GM12878 (cell line): ENCODE measurements around the gene DTWD2. TPM values are rescaled to one million over a fixed set of nuclear protein-coding genes. Genes with fewer than 3 reads are reported as not detected.

Experiments used
- BHLHE40 ChIP-seq, 2 experiments: fragments of 450-650 bp in 1 of 2; IDR thresholded peaks; 2 replicates each; pipeline ENCODE4 v1.6.1; 2011 to 2017; ENCODE audit warnings: low read depth in 2 of 2, borderline replicate concordance in 1 of 2, improper control_type of control experiment in 1 of 2, low read length in 1 of 2, mild to moderate bottlenecking in 1 of 2
- CEBPB ChIP-seq, 2 experiments: fragments of 150-350 bp in 1 of 2; IDR thresholded peaks; 2 replicates each; pipeline ENCODE4 v1.6.1; 2012 to 2014; ENCODE audit warnings: low read depth in 2 of 2, low read length in 2 of 2, borderline replicate concordance in 1 of 2, inconsistent platforms in 1 of 2
- CREM ChIP-seq: IDR thresholded peaks from 2 replicates; pipeline ENCODE4 v1.6.1; 2014; ENCODE audit warnings: antibody characterized with exemption, low read depth
- DPF2 ChIP-seq: fragments of 450-650 bp; IDR thresholded peaks from 2 replicates; pipeline ENCODE4 v1.6.1; 2017; ENCODE audit warnings: mild to moderate bottlenecking
- EP300 ChIP-seq, 2 experiments: fragments of 150-350 bp in 1 of 2; IDR thresholded peaks; 2 replicates each; pipeline ENCODE4 v1.6.1; 2011 to 2012; ENCODE audit warnings: low read depth in 2 of 2, low read length in 2 of 2, borderline replicate concordance in 1 of 2, improper control_type of control experiment in 1 of 2, inconsistent platforms in 1 of 2; ENCODE audit not compliant: control insufficient read depth in 1 of 2
- MEF2A ChIP-seq: IDR thresholded peaks from 2 replicates; pipeline ENCODE4 v1.6.1; 2011; ENCODE audit warnings: low read depth, mild to moderate bottlenecking, low read length, moderate library complexity; ENCODE audit not compliant: insufficient read depth
- MXI1 ChIP-seq: fragments of 150-350 bp; IDR thresholded peaks from 2 replicates; pipeline ENCODE4 v1.6.1; 2011; ENCODE audit warnings: low read depth, mild to moderate bottlenecking, inconsistent platforms, low read length, improper control_type of control experiment
- NBN ChIP-seq: fragments of 450-650 bp; IDR thresholded peaks from 2 replicates; pipeline ENCODE4 v1.6.1; 2016
- RAD21 ChIP-seq: IDR thresholded peaks from 2 replicates; pipeline ENCODE4 v1.6.1; 2011; ENCODE audit warnings: mild to moderate bottlenecking, low read depth, low read length, moderate library complexity; ENCODE audit not compliant: insufficient read depth
- RBBP5 ChIP-seq: fragments of 200-600 bp; sonication (generic); conservative IDR thresholded peaks from 2 replicates; pipeline ENCODE4 v1.6.1; 2016
- RELA ChIP-seq: fragments of 450-650 bp; IDR thresholded peaks from 2 replicates; pipeline ENCODE4 v1.8.0; 2014; ENCODE audit warnings: borderline replicate concordance; ENCODE audit not compliant: partially characterized antibody
- RFX5 ChIP-seq: IDR thresholded peaks from 2 replicates; pipeline ENCODE4 v1.6.1; 2011; ENCODE audit warnings: low read depth, low read length, improper control_type of control experiment
- RUNX3 ChIP-seq: IDR thresholded peaks from 2 replicates; pipeline ENCODE4 v1.6.1; 2012; ENCODE audit warnings: low read length, inconsistent platforms
- SMAD5 ChIP-seq: IDR thresholded peaks from 2 replicates; pipeline ENCODE4 v1.6.1; 2016; ENCODE audit warnings: antibody characterized with exemption, low read depth
- SMC3 ChIP-seq: IDR thresholded peaks from 2 replicates; pipeline ENCODE4 v1.6.1; 2011; ENCODE audit warnings: low read length, improper control_type of control experiment, borderline replicate concordance
- SPI1 ChIP-seq: IDR thresholded peaks from 2 replicates; pipeline ENCODE4 v1.6.1; 2011; ENCODE audit warnings: low read depth, mild to moderate bottlenecking, low read length, moderate library complexity, borderline replicate concordance; ENCODE audit not compliant: insufficient read depth
- TCF12 ChIP-seq: IDR thresholded peaks from 2 replicates; pipeline ENCODE4 v1.6.1; 2011; ENCODE audit warnings: low read depth, mild to moderate bottlenecking, low read length
- ZNF24 ChIP-seq: fragments of 450-650 bp; IDR thresholded peaks from 2 replicates; pipeline ENCODE4 v1.6.1; 2017; ENCODE audit warnings: antibody characterized with exemption, mild to moderate bottlenecking
- ZNF384 ChIP-seq: IDR thresholded peaks from 2 replicates; pipeline ENCODE4 v1.6.1; 2012; ENCODE audit warnings: low read depth, mild to moderate bottlenecking, low read length, improper control_type of control experiment, borderline replicate concordance
- ZZZ3 ChIP-seq: IDR thresholded peaks from 2 replicates; pipeline ENCODE4 v1.6.1; 2011; ENCODE audit warnings: low read depth; ENCODE audit not compliant: control insufficient read depth, insufficient read length
- polyA plus RNA-seq, 11 experiments: library from polyadenylated mRNA; depleted of rRNA in 4 of 11; unstranded in 6 of 11; stranded (reverse) in 5 of 11; fragments of >200 nt; fragmentation: Nextera tagmentation in 4 of 11; fragmentation: Illumina TruSeq in 1 of 11; extraction: Ambion mirVana in 4 of 11; extraction: Trizol in 1 of 11; gene quantifications; 1 replicate in 1 of 11; 2 replicates in 10 of 11; pipeline versions ENCODE4 v1.2.1 to v1.2.3, GENCODE V29; 2011 to 2016; ENCODE audit warnings: inconsistent platforms in 2 of 11, missing spikeins in 2 of 11, low read depth in 1 of 11
- total RNA-seq, 4 experiments: library from RNA; depleted of rRNA in 3 of 4; stranded (reverse); fragments of >200 nt in 3 of 4; fragmentation: Illumina TruSeq in 1 of 4; extraction: Trizol in 1 of 4; gene quantifications; 2 replicates each; pipeline versions ENCODE4 v1.2.1 to v1.2.3, GENCODE V29; 2013 to 2021
- TF ChIP-seq, protein P1 (sequence below): fragments of 450-650 bp; IDR thresholded peaks from 2 replicates; pipeline ENCODE4 v1.6.1; 2018; ENCODE audit warnings: borderline replicate concordance, mild to moderate bottlenecking; ENCODE audit not compliant: partially characterized antibody
- TF ChIP-seq, protein P2 (sequence below): fragments of 450-650 bp; formaldehyde crosslinking; IDR thresholded peaks from 2 replicates; pipeline ENCODE4 v1.5.0; 2022; ENCODE audit warnings: mild to moderate bottlenecking, missing genetic modification characterization
- TF ChIP-seq, protein P3 (sequence below): IDR thresholded peaks from 2 replicates; pipeline ENCODE4 v1.6.1; 2012; ENCODE audit warnings: low read depth, low read length, improper control_type of control experiment
- TF ChIP-seq, protein P4 (sequence below): IDR thresholded peaks from 2 replicates; pipeline ENCODE4 v1.6.1; 2012; ENCODE audit warnings: low read length, inconsistent platforms

Gene DTWD2
- total and polyA plus RNA-seq, 10 of the 15 experiments (the other 5 are each of a cell fraction or from before 2014, with no cell fraction given) = 0.93 to 8.4 (median 5.1) TPM

DNA sequence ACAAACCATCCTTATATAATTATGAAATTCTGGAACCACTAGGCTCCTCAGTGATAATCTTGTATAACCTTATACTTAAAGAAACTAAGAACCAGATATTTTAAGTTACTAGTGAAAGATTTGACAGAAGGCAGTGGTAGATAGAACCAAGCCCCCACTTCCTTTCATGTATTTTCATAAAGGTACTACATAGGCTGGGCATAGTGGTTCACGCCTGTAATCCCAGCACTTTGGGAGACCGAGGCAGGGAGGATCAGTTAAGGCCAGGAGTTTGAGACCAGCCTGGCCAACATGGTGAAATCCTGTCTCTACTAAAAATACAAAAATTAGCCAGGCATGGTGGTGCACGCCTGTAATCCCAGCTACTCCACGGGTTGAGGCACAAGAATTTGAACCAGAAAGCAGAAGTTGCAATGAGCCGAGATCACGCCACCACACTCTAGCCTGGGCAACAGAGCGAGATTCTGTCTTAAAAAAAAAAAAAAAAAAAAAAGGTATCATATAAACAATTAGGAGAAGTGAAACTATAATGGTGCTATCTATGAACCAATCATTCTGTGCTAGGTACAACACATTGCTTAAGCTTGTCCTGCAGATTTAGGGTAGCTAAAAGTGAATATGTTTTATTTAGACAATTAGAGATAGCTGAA, 27.9 kb upstream of the DTWD2 start (continued):
- TF ChIP-seq NBN (peak; percentile 71), ZZZ3 (no peak), RFX5 (no peak), SPI1 (peak; percentile 83), SMAD5 (no peak), ZNF384 (peak; percentile 93), RAD21 (no peak), MEF2A (no peak), MXI1 (no peak), TCF12 (no peak), SMC3 (no peak), ZNF24 (no peak), RUNX3 (0 out of 2 replicates have a peak, but pooled peaks have one; percentile 7), BHLHE40 (IDR thresholded peaks at IDR 0.05; ENCODE audit: borderline replicate concordance in 1 of 2, low read depth in 2 of 2, low read length in 1 of 2) (peak in 1 of 2 experiments; percentile 20; a peak in 1 of 4 replicates), CEBPB (IDR thresholded peaks at IDR 0.05; ENCODE audit: borderline replicate concordance in 1 of 2, low read depth in 2 of 2, low read length in 2 of 2) (no peak), EP300 (IDR thresholded peaks at IDR 0.05; ENCODE audit: borderline replicate concordance in 1 of 2, control insufficient read depth in 1 of 2, low read depth in 2 of 2, low read length in 2 of 2) (no peak), RBBP5 (no peak), DPF2 (no peak), CREM (no peak), RELA (no peak)
- TF ChIP-seq, protein P1, sequence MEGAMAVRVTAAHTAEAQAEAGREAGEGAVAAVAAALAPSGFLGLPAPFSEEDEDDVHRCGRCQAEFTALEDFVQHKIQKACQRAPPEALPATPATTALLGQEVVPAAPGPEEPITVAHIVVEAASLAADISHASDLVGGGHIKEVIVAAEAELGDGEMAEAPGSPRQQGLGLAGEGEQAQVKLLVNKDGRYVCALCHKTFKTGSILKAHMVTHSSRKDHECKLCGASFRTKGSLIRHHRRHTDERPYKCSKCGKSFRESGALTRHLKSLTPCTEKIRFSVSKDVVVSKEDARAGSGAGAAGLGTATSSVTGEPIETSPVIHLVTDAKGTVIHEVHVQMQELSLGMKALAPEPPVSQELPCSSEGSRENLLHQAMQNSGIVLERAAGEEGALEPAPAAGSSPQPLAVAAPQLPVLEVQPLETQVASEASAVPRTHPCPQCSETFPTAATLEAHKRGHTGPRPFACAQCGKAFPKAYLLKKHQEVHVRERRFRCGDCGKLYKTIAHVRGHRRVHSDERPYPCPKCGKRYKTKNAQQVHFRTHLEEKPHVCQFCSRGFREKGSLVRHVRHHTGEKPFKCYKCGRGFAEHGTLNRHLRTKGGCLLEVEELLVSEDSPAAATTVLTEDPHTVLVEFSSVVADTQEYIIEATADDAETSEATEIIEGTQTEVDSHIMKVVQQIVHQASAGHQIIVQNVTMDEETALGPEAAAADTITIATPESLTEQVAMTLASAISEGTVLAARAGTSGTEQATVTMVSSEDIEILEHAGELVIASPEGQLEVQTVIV = no peak
- TF ChIP-seq, protein P2, sequence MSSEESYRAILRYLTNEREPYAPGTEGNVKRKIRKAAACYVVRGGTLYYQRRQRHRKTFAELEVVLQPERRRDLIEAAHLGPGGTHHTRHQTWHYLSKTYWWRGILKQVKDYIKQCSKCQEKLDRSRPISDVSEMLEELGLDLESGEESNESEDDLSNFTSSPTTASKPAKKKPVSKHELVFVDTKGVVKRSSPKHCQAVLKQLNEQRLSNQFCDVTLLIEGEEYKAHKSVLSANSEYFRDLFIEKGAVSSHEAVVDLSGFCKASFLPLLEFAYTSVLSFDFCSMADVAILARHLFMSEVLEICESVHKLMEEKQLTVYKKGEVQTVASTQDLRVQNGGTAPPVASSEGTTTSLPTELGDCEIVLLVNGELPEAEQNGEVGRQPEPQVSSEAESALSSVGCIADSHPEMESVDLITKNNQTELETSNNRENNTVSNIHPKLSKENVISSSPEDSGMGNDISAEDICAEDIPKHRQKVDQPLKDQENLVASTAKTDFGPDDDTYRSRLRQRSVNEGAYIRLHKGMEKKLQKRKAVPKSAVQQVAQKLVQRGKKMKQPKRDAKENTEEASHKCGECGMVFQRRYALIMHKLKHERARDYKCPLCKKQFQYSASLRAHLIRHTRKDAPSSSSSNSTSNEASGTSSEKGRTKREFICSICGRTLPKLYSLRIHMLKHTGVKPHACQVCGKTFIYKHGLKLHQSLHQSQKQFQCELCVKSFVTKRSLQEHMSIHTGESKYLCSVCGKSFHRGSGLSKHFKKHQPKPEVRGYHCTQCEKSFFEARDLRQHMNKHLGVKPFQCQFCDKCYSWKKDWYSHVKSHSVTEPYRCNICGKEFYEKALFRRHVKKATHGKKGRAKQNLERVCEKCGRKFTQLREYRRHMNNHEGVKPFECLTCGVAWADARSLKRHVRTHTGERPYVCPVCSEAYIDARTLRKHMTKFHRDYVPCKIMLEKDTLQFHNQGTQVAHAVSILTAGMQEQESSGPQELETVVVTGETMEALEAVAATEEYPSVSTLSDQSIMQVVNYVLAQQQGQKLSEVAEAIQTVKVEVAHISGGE = no peak
- TF ChIP-seq, protein P3, sequence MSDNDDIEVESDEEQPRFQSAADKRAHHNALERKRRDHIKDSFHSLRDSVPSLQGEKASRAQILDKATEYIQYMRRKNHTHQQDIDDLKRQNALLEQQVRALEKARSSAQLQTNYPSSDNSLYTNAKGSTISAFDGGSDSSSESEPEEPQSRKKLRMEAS = no peak
- TF ChIP-seq, protein P4, sequence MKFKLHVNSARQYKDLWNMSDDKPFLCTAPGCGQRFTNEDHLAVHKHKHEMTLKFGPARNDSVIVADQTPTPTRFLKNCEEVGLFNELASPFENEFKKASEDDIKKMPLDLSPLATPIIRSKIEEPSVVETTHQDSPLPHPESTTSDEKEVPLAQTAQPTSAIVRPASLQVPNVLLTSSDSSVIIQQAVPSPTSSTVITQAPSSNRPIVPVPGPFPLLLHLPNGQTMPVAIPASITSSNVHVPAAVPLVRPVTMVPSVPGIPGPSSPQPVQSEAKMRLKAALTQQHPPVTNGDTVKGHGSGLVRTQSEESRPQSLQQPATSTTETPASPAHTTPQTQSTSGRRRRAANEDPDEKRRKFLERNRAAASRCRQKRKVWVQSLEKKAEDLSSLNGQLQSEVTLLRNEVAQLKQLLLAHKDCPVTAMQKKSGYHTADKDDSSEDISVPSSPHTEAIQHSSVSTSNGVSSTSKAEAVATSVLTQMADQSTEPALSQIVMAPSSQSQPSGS = 0 out of 2 replicates have a peak, but pooled peaks have one; percentile 7
